ENCODE data around the gene DAG1. TPM values are rescaled to one million over a fixed set of nuclear protein-coding genes. Genes with fewer than 3 reads are reported as not detected.
A peak's percentile ranks its signal among the peaks of the same experiment; 100 is the strongest.

DAG1 gene
- total and polyA plus RNA-seq, 7 donors: 35.1 to 159 (median 73.2) TPM

- H3K27ac ChIP-seq: no peak overlapping the region
- intact Hi-C loops (cut with DNase I): no loop called here
Observed at GRCh38 chr3:49533786-49534519, 63.9 kb downstream of the DAG1 start.

DNA sequence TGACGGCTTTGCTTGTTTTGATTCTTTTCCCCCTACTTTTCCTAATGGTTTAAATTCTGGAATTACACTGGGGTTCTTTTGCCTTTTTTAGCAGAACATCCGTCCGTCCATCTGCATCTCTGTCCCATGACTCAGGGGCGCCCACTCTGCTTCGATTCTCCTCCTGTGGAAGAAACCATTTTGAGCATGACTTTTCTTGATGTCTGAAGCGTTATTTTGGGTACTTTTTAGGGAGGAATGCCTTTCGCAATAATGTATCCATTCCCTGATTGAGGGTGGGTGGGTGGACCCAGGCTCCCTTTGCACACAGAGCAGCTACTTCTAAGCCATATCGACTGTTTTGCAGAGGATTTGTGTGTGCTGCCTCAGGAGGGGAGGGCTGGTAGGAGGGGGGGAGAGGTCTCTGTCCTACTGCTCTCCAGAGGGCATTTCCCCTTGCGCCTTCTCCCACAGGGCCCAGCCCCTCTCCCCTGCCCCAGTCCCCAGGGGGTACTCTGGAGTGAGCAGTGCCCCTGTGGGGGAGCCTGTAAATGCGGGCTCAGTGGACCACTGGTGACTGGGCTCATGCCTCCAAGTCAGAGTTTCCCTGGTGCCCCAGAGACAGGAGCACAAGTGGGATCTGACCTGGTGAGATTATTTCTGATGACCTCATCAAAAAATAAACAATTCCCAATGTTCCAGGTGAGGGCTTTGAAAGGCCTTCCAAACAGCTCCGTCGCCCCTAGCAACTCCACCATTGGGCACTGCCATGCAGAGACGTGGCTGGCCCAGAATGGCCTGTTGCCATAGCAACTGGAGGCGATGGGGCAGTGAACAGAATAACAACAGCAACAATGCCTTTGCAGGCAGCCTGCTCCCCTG lies 64.7 kb downstream of the DAG1 start:
- WGBS, 3 donors: 57 to 73% (median 57%) methylated on average over 14 of the region's 14 CpGs
- no peaks in the 10 kb centered on the region for H3K27me3 ChIP-seq (ENCODE audit: insufficient read depth in 3 of 3, low read length in 2 of 3)
- ATAC-seq: no peak
- TF ChIP-seq, protein P1, sequence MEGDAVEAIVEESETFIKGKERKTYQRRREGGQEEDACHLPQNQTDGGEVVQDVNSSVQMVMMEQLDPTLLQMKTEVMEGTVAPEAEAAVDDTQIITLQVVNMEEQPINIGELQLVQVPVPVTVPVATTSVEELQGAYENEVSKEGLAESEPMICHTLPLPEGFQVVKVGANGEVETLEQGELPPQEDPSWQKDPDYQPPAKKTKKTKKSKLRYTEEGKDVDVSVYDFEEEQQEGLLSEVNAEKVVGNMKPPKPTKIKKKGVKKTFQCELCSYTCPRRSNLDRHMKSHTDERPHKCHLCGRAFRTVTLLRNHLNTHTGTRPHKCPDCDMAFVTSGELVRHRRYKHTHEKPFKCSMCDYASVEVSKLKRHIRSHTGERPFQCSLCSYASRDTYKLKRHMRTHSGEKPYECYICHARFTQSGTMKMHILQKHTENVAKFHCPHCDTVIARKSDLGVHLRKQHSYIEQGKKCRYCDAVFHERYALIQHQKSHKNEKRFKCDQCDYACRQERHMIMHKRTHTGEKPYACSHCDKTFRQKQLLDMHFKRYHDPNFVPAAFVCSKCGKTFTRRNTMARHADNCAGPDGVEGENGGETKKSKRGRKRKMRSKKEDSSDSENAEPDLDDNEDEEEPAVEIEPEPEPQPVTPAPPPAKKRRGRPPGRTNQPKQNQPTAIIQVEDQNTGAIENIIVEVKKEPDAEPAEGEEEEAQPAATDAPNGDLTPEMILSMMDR (IDR thresholded peaks at IDR 0.05): no peak
- peaks cover 0 to 43% of the 10 kb centered on the region in 2 donors for H3K36me3 ChIP-seq (ENCODE audit: insufficient read depth in 1 of 2, low read depth in 1 of 2)
- peaks cover 38% of the 10 kb centered on the region for H3K4me1 ChIP-seq
- intact Hi-C loops (cut with DNase I): no loop called here
- H3K27ac ChIP-seq: peak overlapping the region; percentile 53
- H3K9me3 ChIP-seq: no peaks in the 10 kb centered on the region
- DNase-seq: no peak
- no peak overlapping the region for H3K4me3 ChIP-seq

More at GRCh38 chr3:49533786-49534519, 63.9 kb downstream of the DAG1 start:
- Histone ChIP-seq H3K4me1 (peaks cover 44% of the 10 kb centered on the region), H3K27me3 (ENCODE audit: insufficient read depth in 3 of 3, low read length in 2 of 3) (no peaks in the 10 kb centered on the region), H3K4me3 (no peak overlapping the region), H3K9me3 (no peaks in the 10 kb centered on the region), H3K36me3 (ENCODE audit: insufficient read depth in 1 of 2, low read depth in 1 of 2) (peaks cover 0 to 48% of the 10 kb centered on the region in 2 donors)
- ATAC-seq (no peak), DNase-seq (no peak)
- TF ChIP-seq, protein P1 (IDR thresholded peaks at IDR 0.05): no peak
- 60 to 68% (median 61%) methylated on average over 9 of the region's 9 CpGs for WGBS, 3 donors

- Histone ChIP-seq H3K27ac (peak overlapping the region; percentile 53), H3K4me3 (no peak overlapping the region), H3K4me1 (peaks cover 33% of the 10 kb centered on the region), H3K9me3 (no peaks in the 10 kb centered on the region), H3K27me3 (ENCODE audit: insufficient read depth in 3 of 3, low read length in 2 of 3) (no peaks in the 10 kb centered on the region), H3K36me3 (ENCODE audit: insufficient read depth in 1 of 2, low read depth in 1 of 2) (peaks cover 0 to 32% of the 10 kb centered on the region in 2 donors)
- intact Hi-C loops (cut with DNase I): no loop called here
- TF ChIP-seq, protein P1 (IDR thresholded peaks at IDR 0.05): no peak
- ATAC-seq: peak; percentile 23 to 57 (median 46)
- DNase-seq: peak; percentile 45 to 70
- 30 to 43% (median 35%) methylated on average over 7 of the region's 7 CpGs for WGBS, 3 donors
Observed at GRCh38 chr3:49535971-49536874, 66.2 kb downstream of the DAG1 start.

DNA sequence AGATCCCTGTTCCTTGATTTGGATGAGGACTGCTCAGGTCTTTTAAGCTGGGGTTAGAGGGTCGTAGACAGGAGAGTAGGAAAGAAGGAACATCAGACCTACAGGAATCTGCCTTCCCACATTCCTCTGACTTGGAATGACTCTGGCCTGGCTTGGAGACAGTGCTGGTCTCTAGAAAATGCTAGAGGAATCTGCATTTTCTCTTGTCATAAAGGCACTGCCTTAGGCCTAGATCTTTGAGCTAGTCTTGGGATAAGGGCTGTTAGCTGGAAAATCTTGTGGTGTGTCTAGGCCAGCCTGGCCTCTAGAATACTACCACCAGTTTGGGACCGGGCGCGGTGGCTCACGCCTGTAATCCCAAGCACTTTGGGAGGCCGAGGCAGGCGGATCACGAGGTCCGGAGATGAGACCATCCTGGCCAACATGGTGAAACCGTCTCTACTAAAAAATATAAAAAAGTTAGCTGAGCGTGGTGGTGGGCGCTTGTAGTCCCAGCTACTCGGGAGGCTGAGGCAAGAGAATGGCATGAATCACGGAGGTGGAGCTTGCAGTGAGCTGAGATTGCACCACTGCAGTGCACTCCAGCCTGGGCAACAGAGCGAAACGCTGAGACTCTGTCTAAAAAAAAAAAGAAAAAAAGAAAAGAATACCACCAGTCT lies 66.9 kb downstream of the DAG1 start:
- Histone ChIP-seq H3K36me3 (ENCODE audit: insufficient read depth in 1 of 2, low read depth in 1 of 2) (peaks cover 0 to 25% of the 10 kb centered on the region in 2 donors), H3K27ac (peak overlapping the region; percentile 53), H3K27me3 (ENCODE audit: insufficient read depth in 3 of 3, low read length in 2 of 3) (no peaks in the 10 kb centered on the region), H3K9me3 (no peaks in the 10 kb centered on the region), H3K4me3 (no peak overlapping the region), H3K4me1 (peaks cover 33% of the 10 kb centered on the region)
- intact Hi-C loops (cut with DNase I): no loop called here
- ATAC-seq (no peak), DNase-seq (no peak)
- WGBS, 3 donors: 73 to 84% (median 80%) methylated on average over 16 of the region's 16 CpGs
- TF ChIP-seq, protein P1 (IDR thresholded peaks at IDR 0.05): no peak

Measured in psoas muscle (tissue), 8 donors.